HepG2 (cell line): Measurements from ENCODE around the gene C1orf159. TPM values are rescaled to one million over a fixed set of nuclear protein-coding genes. Genes with fewer than 3 reads are reported as not detected.

Source experiments
- ZFP36 ChIP-seq: fragments of 150-350 bp; IDR thresholded peaks from 2 replicates; pipeline ENCODE4 v1.6.1; 2018; ENCODE audit warnings: borderline replicate concordance, low read length, low read depth; ENCODE audit not compliant: partially characterized antibody
- polyA plus RNA-seq, 8 experiments: library from polyadenylated mRNA; depleted of rRNA in 3 of 8; stranded (reverse) in 7 of 8; unstranded in 1 of 8; fragments of >200 nt; fragmentation: Illumina TruSeq in 4 of 8; extraction: Trizol in 4 of 8; gene quantifications; 2 replicates each; pipeline versions ENCODE4 v1.2.1 to v1.2.3, GENCODE V29; 2011 to 2016; ENCODE audit warnings: low read depth in 4 of 8, missing spikeins in 1 of 8, mixed read lengths in 1 of 8; ENCODE audit not compliant: insufficient read depth in 1 of 8
- total RNA-seq, 5 experiments: library from RNA; depleted of rRNA; stranded (reverse); fragments of >200 nt; fragmentation: Illumina TruSeq; extraction: Trizol; gene quantifications; 2 replicates each; pipeline ENCODE4 v1.2.3, GENCODE V29; 2016; ENCODE audit warnings: low read depth in 1 of 5
- TF ChIP-seq, protein P1 (sequence below), 2 experiments: sonication (generic) in 1 of 2; formaldehyde crosslinking in 1 of 2; IDR thresholded peaks; 2 replicates each; pipeline versions ENCODE4 v1.4.0 to v1.6.1; 2018 to 2020; ENCODE audit warnings: missing genetic modification reagents in 2 of 2, borderline replicate concordance in 1 of 2, low read depth in 1 of 2, mild to moderate bottlenecking in 1 of 2, missing biosample characterization in 1 of 2
- TF ChIP-seq, protein P2 (sequence below), 2 experiments: sonication (generic) in 1 of 2; formaldehyde crosslinking in 1 of 2; IDR thresholded peaks; 2 replicates each; pipeline versions ENCODE4 v1.6.1 to v1.9.0; 2014 to 2022; ENCODE audit warnings: antibody characterized with exemption in 1 of 2, borderline replicate concordance in 1 of 2, inconsistent platforms in 1 of 2, low read depth in 1 of 2, missing genetic modification reagents in 1 of 2

C1orf159 gene
- total and polyA plus RNA-seq, 2 of the 13 experiments (the other 11 are each of a cell fraction or from before 2014, with no cell fraction given), result 3.8 to 6.7 TPM

DNA sequence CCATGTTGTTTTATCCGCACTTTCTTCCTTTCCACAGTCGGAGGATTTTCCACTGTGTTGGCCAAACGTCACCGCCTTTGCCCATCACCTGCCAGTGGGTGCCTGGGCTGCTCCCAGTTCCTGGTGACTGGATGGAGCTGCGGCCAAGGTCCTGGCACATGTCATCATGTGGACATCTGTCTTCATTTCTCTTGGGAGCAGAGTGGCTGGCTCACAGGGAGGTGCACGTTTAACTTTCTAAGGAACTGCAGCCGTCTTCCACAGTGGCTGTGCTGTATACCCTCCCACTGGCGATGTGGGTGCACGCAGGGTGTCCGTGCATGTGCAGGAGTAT lies 22.3 kb downstream of the C1orf159 start (continued):
- TF ChIP-seq, protein P1, sequence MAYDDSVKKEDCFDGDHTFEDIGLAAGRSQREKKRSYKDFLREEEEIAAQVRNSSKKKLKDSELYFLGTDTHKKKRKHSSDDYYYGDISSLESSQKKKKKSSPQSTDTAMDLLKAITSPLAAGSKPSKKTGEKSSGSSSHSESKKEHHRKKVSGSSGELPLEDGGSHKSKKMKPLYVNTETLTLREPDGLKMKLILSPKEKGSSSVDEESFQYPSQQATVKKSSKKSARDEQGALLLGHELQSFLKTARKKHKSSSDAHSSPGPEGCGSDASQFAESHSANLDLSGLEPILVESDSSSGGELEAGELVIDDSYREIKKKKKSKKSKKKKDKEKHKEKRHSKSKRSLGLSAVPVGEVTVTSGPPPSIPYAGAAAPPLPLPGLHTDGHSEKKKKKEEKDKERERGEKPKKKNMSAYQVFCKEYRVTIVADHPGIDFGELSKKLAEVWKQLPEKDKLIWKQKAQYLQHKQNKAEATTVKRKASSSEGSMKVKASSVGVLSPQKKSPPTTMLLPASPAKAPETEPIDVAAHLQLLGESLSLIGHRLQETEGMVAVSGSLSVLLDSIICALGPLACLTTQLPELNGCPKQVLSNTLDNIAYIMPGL (CRISPR knock-in tag; IDR thresholded peaks at IDR 0.05; ENCODE audit: borderline replicate concordance in 1 of 2, low read depth in 1 of 2), result no peak
- no peak for TF ChIP-seq ZFP36
- TF ChIP-seq, protein P2, sequence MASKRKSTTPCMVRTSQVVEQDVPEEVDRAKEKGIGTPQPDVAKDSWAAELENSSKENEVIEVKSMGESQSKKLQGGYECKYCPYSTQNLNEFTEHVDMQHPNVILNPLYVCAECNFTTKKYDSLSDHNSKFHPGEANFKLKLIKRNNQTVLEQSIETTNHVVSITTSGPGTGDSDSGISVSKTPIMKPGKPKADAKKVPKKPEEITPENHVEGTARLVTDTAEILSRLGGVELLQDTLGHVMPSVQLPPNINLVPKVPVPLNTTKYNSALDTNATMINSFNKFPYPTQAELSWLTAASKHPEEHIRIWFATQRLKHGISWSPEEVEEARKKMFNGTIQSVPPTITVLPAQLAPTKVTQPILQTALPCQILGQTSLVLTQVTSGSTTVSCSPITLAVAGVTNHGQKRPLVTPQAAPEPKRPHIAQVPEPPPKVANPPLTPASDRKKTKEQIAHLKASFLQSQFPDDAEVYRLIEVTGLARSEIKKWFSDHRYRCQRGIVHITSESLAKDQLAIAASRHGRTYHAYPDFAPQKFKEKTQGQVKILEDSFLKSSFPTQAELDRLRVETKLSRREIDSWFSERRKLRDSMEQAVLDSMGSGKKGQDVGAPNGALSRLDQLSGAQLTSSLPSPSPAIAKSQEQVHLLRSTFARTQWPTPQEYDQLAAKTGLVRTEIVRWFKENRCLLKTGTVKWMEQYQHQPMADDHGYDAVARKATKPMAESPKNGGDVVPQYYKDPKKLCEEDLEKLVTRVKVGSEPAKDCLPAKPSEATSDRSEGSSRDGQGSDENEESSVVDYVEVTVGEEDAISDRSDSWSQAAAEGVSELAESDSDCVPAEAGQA (IDR thresholded peaks at IDR 0.05; ENCODE audit: low read depth), result no peak
- TF ChIP-seq, protein P2 (CRISPR knock-in tag; IDR thresholded peaks at IDR 0.05; ENCODE audit: borderline replicate concordance), result no peak
